B cell (primary cell): Measurements from ENCODE around the gene SOX13. TPM values are rescaled to one million over a fixed set of nuclear protein-coding genes. Genes with fewer than 3 reads are reported as not detected.
"Not testable (repeated sequence)": the region's sequence is repeated elsewhere in the genome, so short reads cannot be mapped to it uniquely, and the experiment has no call there.

Source experiments
- ATAC-seq: fragments of 200-7000 bp; cut with Tn5 transposase; one replicate; pipeline ENCODE4 v1.10.0; 2021; ENCODE audit warnings: low read depth, mild to moderate bottlenecking, moderate number of reproducible peaks, moderate library complexity
- CTCF ChIA-PET: fragments of 350-600 bp; sonication (Branson Sonifier 250); formaldehyde crosslinking; loops from one replicate; lab custom pipeline; 2021; ENCODE audit warnings: antibody characterized with exemption, inconsistent platforms; lab: Charles Lee
- POLR2A ChIA-PET: fragments of 350-600 bp; sonication (Branson Sonifier 250); formaldehyde crosslinking; loops from one replicate; lab custom pipeline; 2021; ENCODE audit warnings: antibody characterized with exemption; lab: Charles Lee
- DNase-seq: peaks from one replicate; pipeline ENCODE4 v3.0.0; 2013
- H2AFZ ChIP-seq: 2 replicates; pipeline ENCODE4 v1.6.1; 2012; ENCODE audit warnings: mild to moderate bottlenecking, low read depth, low read length; ENCODE audit not compliant: insufficient read depth, poor library complexity, severe bottlenecking
- H3K27ac ChIP-seq, 2 donors: 1 replicate in 1 of 2; 2 replicates in 1 of 2; pipeline ENCODE4 v1.5.1; 2012 to 2013; ENCODE audit warnings: low read length in 2 of 2, mild to moderate bottlenecking in 2 of 2, moderate library complexity in 1 of 2
- H3K27me3 ChIP-seq, 4 experiments: fragments of 200-600 bp in 1 of 4; sonication (generic) in 1 of 4; replicated peaks in 1 of 4; 1 replicate in 2 of 4; 2 replicates in 2 of 4; pipeline versions ENCODE4 v1.6.1 to v1.7.0; 2013 to 2016; ENCODE audit warnings: low read length in 3 of 4, mild to moderate bottlenecking in 2 of 4, mixed read lengths in 1 of 4, moderate library complexity in 1 of 4; ENCODE audit not compliant: insufficient read depth in 4 of 4, control insufficient read depth in 3 of 4; ENCODE audit errors: control extremely low read depth in 1 of 4
- H3K36me3 ChIP-seq, 2 experiments: replicated peaks in 1 of 2; 1 replicate in 1 of 2; 2 replicates in 1 of 2; pipeline versions ENCODE4 v1.6.1 to v1.7.1; 2013; ENCODE audit warnings: low read length in 1 of 2; ENCODE audit not compliant: insufficient read depth in 2 of 2, control insufficient read depth in 1 of 2; ENCODE audit errors: control extremely low read depth in 1 of 2, extremely low read depth in 1 of 2
- H3K4me1 ChIP-seq, 2 donors: fragments of 200-600 bp in 1 of 2; sonication (generic) in 1 of 2; 1 replicate in 1 of 2; 2 replicates in 1 of 2; pipeline versions ENCODE4 v1.5.1 to v1.6.1; 2013 to 2017; ENCODE audit warnings: low read length in 2 of 2; ENCODE audit not compliant: control insufficient read depth in 2 of 2, insufficient read depth in 2 of 2
- H3K4me2 ChIP-seq: replicated peaks from 2 replicates; pipeline ENCODE3; 2012; ENCODE audit warnings: mild to moderate bottlenecking, low read depth, low read length; ENCODE audit not compliant: poor library complexity, severe bottlenecking
- H3K4me3 ChIP-seq, 5 experiments: fragments of 200-600 bp in 1 of 5; sonication (generic) in 1 of 5; 1 replicate in 3 of 5; 2 replicates in 2 of 5; pipeline versions ENCODE4 v1.5.1 to v1.7.0; 2011 to 2016; ENCODE audit warnings: low read length in 4 of 5, mild to moderate bottlenecking in 4 of 5, low read depth in 2 of 5, control low read depth in 1 of 5, moderate library complexity in 1 of 5; ENCODE audit not compliant: insufficient read depth in 1 of 5; ENCODE audit errors: control extremely low read depth in 1 of 5, extremely low read depth in 1 of 5
- H3K79me2 ChIP-seq: fragments of 200-600 bp; sonication (generic); one replicate; pipeline ENCODE4 v1.6.0; 2016; ENCODE audit warnings: low read length; ENCODE audit not compliant: control insufficient read depth, insufficient read depth
- H3K9ac ChIP-seq: fragments of 200-600 bp; sonication (generic); 2 replicates; pipeline ENCODE4 v1.6.1; 2017; ENCODE audit warnings: mild to moderate bottlenecking, low read length, moderate library complexity
- H3K9me3 ChIP-seq, 3 donors: one replicate each; pipeline versions ENCODE4 v1.6.1 to v1.7.1; 2013; ENCODE audit warnings: low read length in 2 of 3; ENCODE audit not compliant: control insufficient read depth in 2 of 3, insufficient read depth in 1 of 3; ENCODE audit errors: control extremely low read depth in 1 of 3
- H4K20me1 ChIP-seq: 2 replicates; pipeline ENCODE4 v1.6.0; 2012; ENCODE audit warnings: mild to moderate bottlenecking, low read length; ENCODE audit not compliant: insufficient read depth, control insufficient read depth, poor library complexity, severe bottlenecking
- H3K27ac Mint-ChIP-seq: one replicate; pipeline ENCODE4 v1.8.0; 2021; ENCODE audit warnings: mixed read lengths
- H3K27me3 Mint-ChIP-seq: one replicate; pipeline ENCODE4 v1.8.0; 2021; ENCODE audit warnings: mixed read lengths
- H3K4me1 Mint-ChIP-seq: one replicate; pipeline ENCODE4 v1.8.0; 2021; ENCODE audit warnings: mixed read lengths
- H3K4me3 Mint-ChIP-seq: one replicate; pipeline ENCODE4 v1.8.0; 2021; ENCODE audit warnings: mixed read lengths
- H3K9me3 Mint-ChIP-seq: one replicate; pipeline ENCODE4 v1.8.0; 2022; ENCODE audit warnings: mixed read lengths; ENCODE audit not compliant: insufficient read depth
- EZH2 ChIP-seq: IDR thresholded peaks from 2 replicates; pipeline ENCODE4 v1.6.1; 2012; ENCODE audit warnings: borderline replicate concordance, low read depth, mild to moderate bottlenecking, moderate library complexity, low read length; ENCODE audit not compliant: insufficient read depth, poor library complexity, severe bottlenecking
- WGBS: methylation state at CpG from one replicate; pipeline ENCODE4 v1.1.5; 2013; ENCODE audit warnings: missing lambda C conversion rate; ENCODE audit not compliant: insufficient coverage; 5-methylcytosine and 5-hydroxymethylcytosine counted together
- intact Hi-C: fragments of 100-400 bp; cut with micrococcal nuclease; formaldehyde crosslinking; loops from one replicate; pipeline ENCODE4 v1.10.0; 2022
- polyA plus RNA-seq: library from polyadenylated mRNA; depleted of rRNA; stranded (reverse); fragments of >200 nt; gene quantifications from 2 replicates; pipeline ENCODE4 v1.2.3, GENCODE V29; 2012
- total RNA-seq, 2 donors: library from RNA; stranded (reverse); fragments of 120-200 nt in 1 of 2; gene quantifications; 1 replicate in 1 of 2; 2 replicates in 1 of 2; pipeline versions ENCODE4 v1.2.3 to v1.2.4, GENCODE V29; 2013 to 2022
- TF ChIP-seq, protein P1 (sequence below): fragments of 200-600 bp; IDR thresholded peaks from one replicate; pipeline ENCODE4 v1.8.0; 2022; ENCODE audit warnings: antibody characterized with exemption, mild to moderate bottlenecking

SOX13 gene
- total and polyA plus RNA-seq, 2 donors (not counting 1 experiment from before 2014, with no cell fraction given): 0.15 to 1.3 TPM

DNA sequence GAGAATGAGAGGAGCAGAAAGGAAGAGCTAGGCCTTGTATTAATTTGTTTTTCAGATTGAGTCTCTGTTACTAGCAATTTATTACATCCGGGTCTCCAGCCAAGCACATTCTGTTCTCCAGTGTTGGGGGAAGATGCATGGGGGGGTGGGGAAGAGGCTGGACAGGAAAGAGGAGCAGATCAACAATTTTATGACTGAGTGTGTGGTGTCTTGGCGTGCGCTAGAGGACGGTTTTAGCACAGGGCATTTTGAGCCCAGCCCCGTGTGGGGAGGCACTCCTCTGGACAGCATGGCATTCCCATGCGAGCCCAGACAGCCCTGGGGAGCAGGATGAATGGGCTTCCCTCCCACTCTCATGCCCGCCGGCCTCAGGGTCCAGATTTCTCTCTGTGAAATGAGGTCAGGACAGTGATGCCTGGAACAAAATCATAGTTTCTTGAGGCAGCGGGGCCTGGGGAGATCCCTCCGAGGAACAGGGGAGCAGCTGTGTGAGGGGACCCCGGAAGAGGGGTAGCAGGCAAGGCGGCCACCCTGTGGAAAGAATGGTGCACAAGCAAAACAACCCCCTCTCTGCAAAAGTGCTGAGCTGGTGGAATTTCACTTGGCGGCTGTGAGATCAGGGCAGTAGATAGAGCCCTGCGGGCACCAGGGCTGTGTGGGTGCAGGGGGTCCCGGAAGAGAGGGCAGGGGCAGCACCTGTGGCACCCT is 16.3 kb downstream of the SOX13 start:
- ChIA-PET CTCF (interaction anchor here (1.1 kb wide), 1 partner anchor 9 kb away, joined by 3 read pairs; no protein-coding TSS in a partner anchor), POLR2A (no interaction called here)
- no peaks in the 10 kb centered on the region for H3K36me3 ChIP-seq
- Mint-ChIP-seq H3K4me3 (no peak overlapping the region), H3K4me1 (no peaks in the 10 kb centered on the region), H3K27me3 (peaks cover 9% of the 10 kb centered on the region), H3K27ac (no peak overlapping the region), H3K9me3 (no peaks in the 10 kb centered on the region)
- H3K9ac ChIP-seq: no peak overlapping the region
- H3K4me2 ChIP-seq: no peak overlapping the region
- TF ChIP-seq, protein P1, sequence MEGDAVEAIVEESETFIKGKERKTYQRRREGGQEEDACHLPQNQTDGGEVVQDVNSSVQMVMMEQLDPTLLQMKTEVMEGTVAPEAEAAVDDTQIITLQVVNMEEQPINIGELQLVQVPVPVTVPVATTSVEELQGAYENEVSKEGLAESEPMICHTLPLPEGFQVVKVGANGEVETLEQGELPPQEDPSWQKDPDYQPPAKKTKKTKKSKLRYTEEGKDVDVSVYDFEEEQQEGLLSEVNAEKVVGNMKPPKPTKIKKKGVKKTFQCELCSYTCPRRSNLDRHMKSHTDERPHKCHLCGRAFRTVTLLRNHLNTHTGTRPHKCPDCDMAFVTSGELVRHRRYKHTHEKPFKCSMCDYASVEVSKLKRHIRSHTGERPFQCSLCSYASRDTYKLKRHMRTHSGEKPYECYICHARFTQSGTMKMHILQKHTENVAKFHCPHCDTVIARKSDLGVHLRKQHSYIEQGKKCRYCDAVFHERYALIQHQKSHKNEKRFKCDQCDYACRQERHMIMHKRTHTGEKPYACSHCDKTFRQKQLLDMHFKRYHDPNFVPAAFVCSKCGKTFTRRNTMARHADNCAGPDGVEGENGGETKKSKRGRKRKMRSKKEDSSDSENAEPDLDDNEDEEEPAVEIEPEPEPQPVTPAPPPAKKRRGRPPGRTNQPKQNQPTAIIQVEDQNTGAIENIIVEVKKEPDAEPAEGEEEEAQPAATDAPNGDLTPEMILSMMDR: no peak
- no peak for TF ChIP-seq EZH2
- no peaks in the 10 kb centered on the region for H3K4me1 ChIP-seq
- WGBS: 85% methylated on average over 12 of the region's 15 CpGs
- no peak overlapping the region for H3K27ac ChIP-seq
- no peaks in the 10 kb centered on the region for H4K20me1 ChIP-seq
- no peak overlapping the region for H3K4me3 ChIP-seq
- H3K27me3 ChIP-seq: peaks cover 0 to 2% (median 0%) of the 10 kb centered on the region in 4 experiments
- intact Hi-C loops: no loop called here
- no peak for ATAC-seq
- no peak for DNase-seq
- no peaks in the 10 kb centered on the region for H3K79me2 ChIP-seq
- H3K9me3 ChIP-seq: no peaks in the 10 kb centered on the region
- H2AFZ ChIP-seq: no peak overlapping the region

DNA sequence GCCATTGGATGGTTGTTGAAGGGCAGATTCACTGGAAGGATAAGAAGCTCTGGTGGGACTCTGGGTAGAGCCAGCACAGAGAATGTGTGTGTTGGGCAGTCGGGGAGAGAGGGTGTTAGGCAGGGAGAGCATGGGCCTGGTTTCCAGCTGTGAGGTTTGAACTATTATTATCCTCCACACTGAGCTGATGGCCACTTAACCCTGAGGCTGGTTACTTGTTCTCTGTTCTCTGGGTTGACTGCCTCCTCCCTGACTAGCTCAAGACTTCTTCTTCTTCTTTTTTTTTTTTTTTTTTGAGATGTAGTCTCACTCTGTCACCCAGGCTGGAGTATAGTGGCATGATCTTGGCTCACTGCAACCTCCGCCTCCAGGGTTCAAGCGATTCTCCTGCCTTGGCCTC is 17.2 kb downstream of the SOX13 start:
- H3K27ac ChIP-seq, H3K36me3 ChIP-seq, CTCF ChIA-PET, H3K4me2 ChIP-seq, H3K9me3 ChIP-seq, H3K27me3 ChIP-seq, H3K9ac ChIP-seq, H4K20me1 ChIP-seq, intact Hi-C loops, H3K4me3 ChIP-seq, H3K4me3 Mint-ChIP-seq, H3K27ac Mint-ChIP-seq, H3K4me1 Mint-ChIP-seq, POLR2A ChIA-PET, H3K9me3 Mint-ChIP-seq, DNase-seq, H3K79me2 ChIP-seq, H3K4me1 ChIP-seq, H2AFZ ChIP-seq, ATAC-seq: not testable (repeated sequence)
- peaks cover 10% of the 10 kb centered on the region for H3K27me3 Mint-ChIP-seq
- WGBS: 100% methylated on average over 2 of the region's 3 CpGs
